HG03378 (cell line): Measurements from ENCODE around the gene ITGA3.

Experiments
- ATAC-seq: cut with Tn5 transposase; IDR thresholded peaks from one replicate; pipeline ENCODE4 v1.9.1; 2021; ENCODE audit warnings: mild to moderate bottlenecking, moderate library complexity; ENCODE audit not compliant: unreplicated experiment

The ITGA3 gene

GRCh38 chr17:50090971-50091917, 35.3 kb downstream of the ITGA3 start:
- no peak for ATAC-seq

GRCh38 chr17:50091918-50092285, 36.0 kb downstream of the ITGA3 start:
- ATAC-seq, result no peak

GRCh38 chr17:50093246-50093645, 37.3 kb downstream of the ITGA3 start:
- no peak for ATAC-seq

- no peak for ATAC-seq
Observed at GRCh38 chr17:50093807-50094206, 37.9 kb downstream of the ITGA3 start.

- peak; percentile 45 for ATAC-seq
Observed at GRCh38 chr17:50094243-50094752, 38.4 kb downstream of the ITGA3 start.

GRCh38 chr17:50094753-50095619, 39.1 kb downstream of the ITGA3 start, which contains the start of gene PDK2:
TSS of gene PDK2 (plus strand) at chr17:50095351. CDS start at chr17:50095436, 85 bp downstream.
- peak; percentile 67 for ATAC-seq

GRCh38 chr17:50095626-50096037, 39.7 kb downstream of the ITGA3 start:
- ATAC-seq, result no peak

GRCh38 chr17:50096092-50096491, 40.2 kb downstream of the ITGA3 start:
- no peak for ATAC-seq

GRCh38 chr17:50096758-50097157, 40.8 kb downstream of the ITGA3 start:
- no peak for ATAC-seq

- ATAC-seq, result no peak
Observed at GRCh38 chr17:50097455-50097854, 41.5 kb downstream of the ITGA3 start.

GRCh38 chr17:50097926-50098325, 42.0 kb downstream of the ITGA3 start:
- no peak for ATAC-seq

- no peak for ATAC-seq
Observed at GRCh38 chr17:50098583-50098982, 42.7 kb downstream of the ITGA3 start.

GRCh38 chr17:50099003-50099402, 43.1 kb downstream of the ITGA3 start:
- no peak for ATAC-seq

GRCh38 chr17:50100480-50100883, 44.6 kb downstream of the ITGA3 start:
- ATAC-seq, result no peak

GRCh38 chr17:50100921-50101345, 45.0 kb downstream of the ITGA3 start:
- ATAC-seq, result no peak

- ATAC-seq, result no peak
Observed at GRCh38 chr17:50101346-50102163, 45.6 kb downstream of the ITGA3 start.

- no peak for ATAC-seq
Observed at GRCh38 chr17:50102164-50102991, 46.5 kb downstream of the ITGA3 start.

- no peak for ATAC-seq
Observed at GRCh38 chr17:50103252-50103651, 47.3 kb downstream of the ITGA3 start.

GRCh38 chr17:50103941-50104340, 48.0 kb downstream of the ITGA3 start:
- no peak for ATAC-seq

- ATAC-seq, result no peak
Observed at GRCh38 chr17:50105811-50106210, 49.9 kb downstream of the ITGA3 start.
